K562 treated with DMSO at 1 percent for 24 hours (cell line): Measurements from ENCODE around the gene MTG1. TPM values are rescaled to one million over a fixed set of nuclear protein-coding genes. Genes with fewer than 3 reads are reported as not detected.

ENCODE experiments used
- total RNA-seq: library from RNA; unstranded; fragments of 300-600 nt; gene quantifications from 2 replicates; pipeline ENCODE4 v1.2.3, GENCODE V29; 2022; ENCODE audit warnings: low read depth; ENCODE audit not compliant: insufficient read depth

Gene MTG1, protein sequence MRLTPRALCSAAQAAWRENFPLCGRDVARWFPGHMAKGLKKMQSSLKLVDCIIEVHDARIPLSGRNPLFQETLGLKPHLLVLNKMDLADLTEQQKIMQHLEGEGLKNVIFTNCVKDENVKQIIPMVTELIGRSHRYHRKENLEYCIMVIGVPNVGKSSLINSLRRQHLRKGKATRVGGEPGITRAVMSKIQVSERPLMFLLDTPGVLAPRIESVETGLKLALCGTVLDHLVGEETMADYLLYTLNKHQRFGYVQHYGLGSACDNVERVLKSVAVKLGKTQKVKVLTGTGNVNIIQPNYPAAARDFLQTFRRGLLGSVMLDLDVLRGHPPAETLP
- 20.2 and 25.7 TPM in 2 replicates for total RNA-seq

GRCh38 chr10:133394064-133394663 lies at the start of gene MTG1:
MTG1 (plus strand) TSS chr10:133394157; CDS start chr10:133394221, 64 bp downstream.

DNA sequence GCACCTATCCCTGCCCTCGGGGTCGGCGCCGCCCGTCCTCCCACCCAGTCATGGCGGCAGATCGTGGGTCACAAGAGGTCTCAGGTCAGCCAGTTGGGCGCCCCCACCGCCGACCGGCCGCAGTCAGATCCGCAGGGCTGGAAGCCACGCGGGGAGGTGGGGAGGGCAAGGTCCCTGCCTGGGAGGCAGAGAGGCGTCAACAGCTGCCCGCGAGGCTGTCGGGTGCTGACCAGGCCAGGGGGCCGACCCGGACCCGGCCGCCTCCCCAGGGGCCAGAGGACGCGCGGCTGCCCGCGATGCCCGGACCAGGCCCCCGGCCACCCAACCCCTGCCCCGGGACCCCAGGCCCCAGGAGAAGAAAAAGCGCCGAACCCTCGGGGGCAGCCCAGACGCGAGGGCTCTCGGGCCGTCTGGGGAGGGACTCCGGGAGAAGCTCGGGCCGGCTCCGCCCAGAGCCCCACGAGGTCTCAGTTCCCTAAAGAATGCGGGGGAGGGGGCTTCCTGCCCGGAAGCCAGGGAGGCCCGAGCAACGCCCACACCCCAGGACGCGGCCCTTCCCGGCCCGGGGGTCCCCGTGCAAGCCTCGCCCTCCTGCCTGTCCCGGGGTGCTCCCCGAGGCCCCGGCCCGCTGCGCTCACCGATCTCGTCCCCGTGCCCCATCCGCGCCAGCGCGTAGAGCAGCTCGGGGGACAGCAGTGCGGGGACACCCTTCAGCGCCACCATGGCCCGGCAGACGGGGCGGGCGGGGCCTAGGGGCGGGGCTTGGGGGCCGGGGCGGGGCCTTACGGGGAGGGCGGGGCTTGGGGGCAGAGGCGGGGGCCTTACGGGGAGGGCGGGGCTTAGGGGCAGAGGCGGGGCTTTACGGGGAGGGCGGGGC lies 36.4 kb upstream of the MTG1 start, which contains the start of gene FUOM:
Gene FUOM, minus strand, starts transcription at position 735 of the 877 bp plus-strand sequence. Its CDS starts 12 bp downstream, at position 723.

GRCh38 chr10:133373174-133374090 lies 20.5 kb upstream of the MTG1 start, which contains the start of gene ECHS1:
ECHS1 (minus strand) TSS chr10:133373354; CDS start chr10:133373333, 21 bp downstream.

DNA sequence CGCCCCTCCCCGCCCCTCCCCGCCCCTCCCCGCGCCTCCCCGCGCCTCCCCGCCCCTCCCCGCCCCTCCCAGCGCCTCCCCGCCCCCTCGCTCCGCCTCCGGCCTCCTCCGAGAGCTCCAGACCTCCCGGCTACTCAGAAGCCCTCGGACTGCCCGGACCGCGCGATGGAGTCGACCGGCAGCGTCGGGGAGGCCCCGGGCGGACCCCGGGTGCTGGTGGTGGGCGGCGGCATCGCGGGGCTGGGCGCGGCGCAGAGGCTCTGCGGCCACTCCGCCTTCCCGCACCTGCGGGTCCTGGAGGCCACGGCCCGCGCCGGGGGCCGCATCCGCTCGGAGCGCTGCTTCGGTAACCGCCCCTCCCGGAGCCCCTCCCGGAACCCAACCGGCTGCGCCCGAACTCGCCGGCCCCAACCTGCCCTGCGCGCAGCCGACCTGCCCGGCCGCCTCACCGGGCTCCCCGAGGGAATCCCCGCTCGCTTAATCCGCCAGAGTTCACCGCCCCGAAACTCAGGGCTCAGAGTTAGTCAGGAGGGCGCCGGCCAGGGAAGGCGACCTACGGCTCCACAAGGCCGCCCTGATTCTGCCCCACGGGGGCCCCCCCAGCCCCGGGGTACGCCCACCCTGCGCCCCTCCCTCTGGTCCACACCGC lies 14.7 kb upstream of the MTG1 start, which contains the start of gene PAOX:
Gene PAOX, plus strand, starts transcription at position 111 of the 649 bp plus-strand sequence. Its CDS starts 55 bp downstream, at position 166.

DNA sequence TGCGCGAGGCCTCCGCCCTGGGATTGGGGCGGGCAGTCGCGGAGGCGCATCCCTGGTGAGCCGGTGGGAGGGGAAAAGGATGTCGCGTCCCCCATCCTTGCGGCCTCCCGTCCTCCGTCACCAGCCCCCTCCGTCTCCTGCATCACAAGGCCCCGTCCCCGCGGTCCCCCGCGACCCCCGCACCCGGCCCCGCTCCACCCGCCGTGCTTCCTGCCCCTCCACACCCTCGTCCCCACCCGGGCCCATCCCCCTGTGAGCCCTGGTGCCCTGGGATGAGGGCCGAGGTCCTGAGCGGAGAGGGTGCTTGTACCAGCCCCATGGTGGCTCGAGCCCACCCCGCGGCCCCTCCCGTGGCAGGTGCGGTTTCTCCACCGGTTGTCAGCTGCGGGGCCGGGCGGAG lies 30.6 kb downstream of the MTG1 start, which contains the start of gene SPRN:
Gene SPRN, minus strand, starts transcription at position 25 of the 400 bp plus-strand sequence. CDS start 944 bp downstream, outside the sequence.

GRCh38 chr10:133453516-133454203 lies 59.7 kb downstream of the MTG1 start, which contains the start of gene SCART1:
SCART1 (plus strand) TSS chr10:133453945; CDS start chr10:133453998, 53 bp downstream.

Other genes starting within 250 kb of the MTG1 start
- gene KNDC1, start 233.9 kb upstream of the MTG1 start, total RNA-seq, result 0.35 and 0.98 TPM in 2 replicates
- 0.36 TPM in 1 of 2 replicates, not detected in the other for gene UTF1, start 163.9 kb upstream of the MTG1 start, total RNA-seq
- 1.3 and 1.5 TPM in 2 replicates for gene VENTX, start 156.3 kb upstream of the MTG1 start, total RNA-seq
- gene ADAM8, start 117.3 kb upstream of the MTG1 start, total RNA-seq, result 5.2 and 6.0 TPM in 2 replicates
- 36.7 and 41.7 TPM in 2 replicates for gene TUBGCP2, start 85.3 kb upstream of the MTG1 start, total RNA-seq
- gene ZNF511, start 85.2 kb upstream of the MTG1 start, total RNA-seq, result 46.4 and 49.4 TPM in 2 replicates
- not detected in 2 replicates for gene CALY, start 57.3 kb upstream of the MTG1 start, total RNA-seq
- not detected in 2 replicates for gene PRAP1, start 46.8 kb upstream of the MTG1 start, total RNA-seq
- 14.8 and 15.0 TPM in 2 replicates for gene FUOM, start 36.1 kb upstream of the MTG1 start, total RNA-seq
- gene ECHS1, start 20.8 kb upstream of the MTG1 start, total RNA-seq, result 82.2 and 87.2 TPM in 2 replicates
- gene PAOX, start 14.9 kb upstream of the MTG1 start, total RNA-seq, result 4.4 and 5.6 TPM in 2 replicates
- 1.4 and 1.5 TPM in 2 replicates for gene SPRN, start 30.5 kb downstream of the MTG1 start, total RNA-seq
- gene SCART1, start 59.8 kb downstream of the MTG1 start, total RNA-seq, result 3.2 and 4.9 TPM in 2 replicates
- gene CYP2E1, start 133.2 kb downstream of the MTG1 start, total RNA-seq, result 0.54 TPM in 1 of 2 replicates, not detected in the other
- 0.54 and 0.87 TPM in 2 replicates for gene SYCE1, start 171.4 kb downstream of the MTG1 start, total RNA-seq
- 0.64 TPM in 1 of 2 replicates, not detected in the other for gene FRG2B, start 232.6 kb downstream of the MTG1 start, total RNA-seq